HEK293 (cell line): Measurements from ENCODE around the gene FOXN3.

ENCODE experiments used
- CTCF ChIP-seq: fragments of 450-650 bp; formaldehyde crosslinking; IDR thresholded peaks from 2 replicates; pipeline ENCODE4 v1.5.1; 2016; ENCODE audit warnings: missing biosample characterization, missing genetic modification characterization
- ELK4 ChIP-seq: IDR thresholded peaks from 2 replicates; pipeline ENCODE4 v1.6.1; 2011; ENCODE audit warnings: mild to moderate bottlenecking, low read depth, low read length, borderline replicate concordance
- TCF7L2 ChIP-seq: IDR thresholded peaks from 2 replicates; pipeline ENCODE4 v1.6.1; 2011; ENCODE audit warnings: low read depth, mild to moderate bottlenecking, inconsistent platforms, low read length, moderate library complexity, borderline replicate concordance
- ZNF274 ChIP-seq, 2 experiments: fragments of 200-500 bp in 1 of 2; fragments of 450-650 bp in 1 of 2; sonication (Bioruptor generic) in 1 of 2; formaldehyde crosslinking in 1 of 2; IDR thresholded peaks; 2 replicates each; pipeline versions ENCODE4 v1.5.1 to v1.6.1; 2014 to 2016; ENCODE audit warnings: borderline replicate concordance in 1 of 2, inconsistent platforms in 1 of 2, low read length in 1 of 2, missing biosample characterization in 1 of 2, missing genetic modification characterization in 1 of 2
- ZNF549 ChIP-seq: fragments of 450-650 bp; IDR thresholded peaks from 2 replicates; pipeline ENCODE4 v1.5.1; 2018; ENCODE audit warnings: missing biosample characterization, missing genetic modification characterization, mild to moderate bottlenecking, inconsistent platforms, moderate library complexity
- ZNF624 ChIP-seq: fragments of 450-650 bp; formaldehyde crosslinking; IDR thresholded peaks from 2 replicates; pipeline ENCODE4 v1.5.1; 2017; ENCODE audit warnings: missing biosample characterization, missing genetic modification characterization
- TF ChIP-seq, protein P1 (sequence below): fragments of 450-650 bp; formaldehyde crosslinking; IDR thresholded peaks from 2 replicates; pipeline ENCODE4 v1.5.1; 2016; ENCODE audit warnings: missing biosample characterization, missing genetic modification characterization, low read depth

- TF ChIP-seq, protein P1, sequence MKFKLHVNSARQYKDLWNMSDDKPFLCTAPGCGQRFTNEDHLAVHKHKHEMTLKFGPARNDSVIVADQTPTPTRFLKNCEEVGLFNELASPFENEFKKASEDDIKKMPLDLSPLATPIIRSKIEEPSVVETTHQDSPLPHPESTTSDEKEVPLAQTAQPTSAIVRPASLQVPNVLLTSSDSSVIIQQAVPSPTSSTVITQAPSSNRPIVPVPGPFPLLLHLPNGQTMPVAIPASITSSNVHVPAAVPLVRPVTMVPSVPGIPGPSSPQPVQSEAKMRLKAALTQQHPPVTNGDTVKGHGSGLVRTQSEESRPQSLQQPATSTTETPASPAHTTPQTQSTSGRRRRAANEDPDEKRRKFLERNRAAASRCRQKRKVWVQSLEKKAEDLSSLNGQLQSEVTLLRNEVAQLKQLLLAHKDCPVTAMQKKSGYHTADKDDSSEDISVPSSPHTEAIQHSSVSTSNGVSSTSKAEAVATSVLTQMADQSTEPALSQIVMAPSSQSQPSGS (tag by site-specific recombination): no peak
- TF ChIP-seq TCF7L2 (no peak), ZNF624 (tag by site-specific recombination) (no peak), CTCF (tag by site-specific recombination) (no peak), ELK4 (no peak), ZNF549 (tag by site-specific recombination) (no peak), ZNF274 (IDR thresholded peaks at IDR 0.05; ENCODE audit: low read length) (no peak), ZNF274 (tag by site-specific recombination; IDR thresholded peaks at IDR 0.05; ENCODE audit: borderline replicate concordance) (no peak)
These were observed 97.3 kb downstream of the FOXN3 start for GRCh38 chr14:89319687-89320086.
